A673 (cell line): ENCODE data around the gene CTSO. TPM values are rescaled to one million over a fixed set of nuclear protein-coding genes. Genes with fewer than 3 reads are reported as not detected.

ENCODE experiments used
- BruUV-seq: library from RNA; stranded (reverse); fragments of 400-500 nt; replicated peaks from 2 replicates; lab custom pipeline; 2021; lab: Mats Ljungman, UMichigan
- CTCF ChIA-PET: fragments of 300-600 bp; sonication (Branson Sonifier 250); formaldehyde crosslinking; loops from one replicate; lab custom pipeline; 2022; ENCODE audit warnings: antibody characterized with exemption; lab: Charles Lee
- POLR2A ChIA-PET: fragments of 300-600 bp; sonication (Branson Sonifier 250); formaldehyde crosslinking; loops from one replicate; lab custom pipeline; 2022; ENCODE audit warnings: antibody characterized with exemption; ENCODE audit not compliant: low non-redundant PET; lab: Charles Lee
- DNase-seq: peaks from one replicate; pipeline ENCODE4 v3.0.0-alpha.2; 2015; ENCODE audit warnings: low spot score
- H3K27ac ChIP-seq: fragments of 200-600 bp; sonication (generic); 2 replicates; pipeline ENCODE4 v1.5.1; 2016; ENCODE audit warnings: mixed run types, low read depth, mild to moderate bottlenecking, mixed read lengths, antibody characterized with exemption, low read length; ENCODE audit not compliant: poor library complexity, severe bottlenecking
- H3K27me3 ChIP-seq: fragments of 200-600 bp; sonication (generic); replicated peaks from 2 replicates; pipeline ENCODE4 v1.6.1; 2017; ENCODE audit warnings: mixed run types, low read depth, mild to moderate bottlenecking, mixed read lengths, antibody characterized with exemption, low read length; ENCODE audit not compliant: insufficient read depth, poor library complexity
- H3K36me3 ChIP-seq: fragments of 200-600 bp; sonication (generic); 2 replicates; pipeline ENCODE4 v1.6.1; 2016; ENCODE audit warnings: mixed run types, mild to moderate bottlenecking, mixed read lengths, antibody characterized with exemption, low read length; ENCODE audit not compliant: insufficient read depth, poor library complexity, severe bottlenecking
- H3K4me1 ChIP-seq: fragments of 200-600 bp; sonication (generic); 2 replicates; pipeline ENCODE4 v1.6.1; 2017; ENCODE audit warnings: mixed run types, mild to moderate bottlenecking, mixed read lengths, antibody characterized with exemption, low read length; ENCODE audit not compliant: insufficient read depth, poor library complexity, severe bottlenecking
- H3K4me3 ChIP-seq: fragments of 200-600 bp; sonication (generic); 2 replicates; pipeline ENCODE4 v1.5.1; 2016; ENCODE audit warnings: low read depth, mixed run types, mild to moderate bottlenecking, mixed read lengths, low read length; ENCODE audit not compliant: poor library complexity, severe bottlenecking
- H3K9me3 ChIP-seq: fragments of 200-600 bp; sonication (generic); 2 replicates; pipeline ENCODE4 v1.6.1; 2016; ENCODE audit warnings: mixed run types, low read depth, mild to moderate bottlenecking, mixed read lengths, antibody characterized with exemption, low read length; ENCODE audit not compliant: poor library complexity, severe bottlenecking
- EZH2 ChIP-seq: fragments of 200-600 bp; sonication (generic); IDR thresholded peaks from 2 replicates; pipeline ENCODE4 v1.6.1; 2017; ENCODE audit warnings: borderline replicate concordance, low read depth, mild to moderate bottlenecking, mixed read lengths, antibody characterized with exemption, low read length; ENCODE audit not compliant: poor library complexity, severe bottlenecking
- intact Hi-C: fragments of 100-400 bp; cut with micrococcal nuclease; formaldehyde crosslinking; loops from one replicate; pipeline ENCODE4 v1.10.0; 2022; ENCODE audit not compliant: unreplicated experiment
- total RNA-seq: library from RNA; stranded (reverse); gene quantifications from 2 replicates; pipeline ENCODE4 v1.2.3, GENCODE V29; 2021
- TF ChIP-seq, protein P1 (sequence below): fragments of 300-800, 200-600 bp; sonication (generic); conservative IDR thresholded peaks from 2 replicates; pipeline ENCODE4 v1.5.1; 2017; ENCODE audit warnings: low read depth, mild to moderate bottlenecking, antibody characterized with exemption, low read length, moderate library complexity, mixed read lengths

Gene CTSO
- total RNA-seq, 1 experiment from 2014 or later, result 1.4 TPM

GRCh38 chr4:155948541-155948940, 5.1 kb downstream of the CTSO start:
- no TSS peak for BruUV-seq
- H3K9me3 ChIP-seq, result no peaks in the 10 kb centered on the region
- ChIA-PET CTCF (no interaction called here), POLR2A (no interaction called here)
- H3K4me3 ChIP-seq, result no peak overlapping the region
- TF ChIP-seq, protein P1, sequence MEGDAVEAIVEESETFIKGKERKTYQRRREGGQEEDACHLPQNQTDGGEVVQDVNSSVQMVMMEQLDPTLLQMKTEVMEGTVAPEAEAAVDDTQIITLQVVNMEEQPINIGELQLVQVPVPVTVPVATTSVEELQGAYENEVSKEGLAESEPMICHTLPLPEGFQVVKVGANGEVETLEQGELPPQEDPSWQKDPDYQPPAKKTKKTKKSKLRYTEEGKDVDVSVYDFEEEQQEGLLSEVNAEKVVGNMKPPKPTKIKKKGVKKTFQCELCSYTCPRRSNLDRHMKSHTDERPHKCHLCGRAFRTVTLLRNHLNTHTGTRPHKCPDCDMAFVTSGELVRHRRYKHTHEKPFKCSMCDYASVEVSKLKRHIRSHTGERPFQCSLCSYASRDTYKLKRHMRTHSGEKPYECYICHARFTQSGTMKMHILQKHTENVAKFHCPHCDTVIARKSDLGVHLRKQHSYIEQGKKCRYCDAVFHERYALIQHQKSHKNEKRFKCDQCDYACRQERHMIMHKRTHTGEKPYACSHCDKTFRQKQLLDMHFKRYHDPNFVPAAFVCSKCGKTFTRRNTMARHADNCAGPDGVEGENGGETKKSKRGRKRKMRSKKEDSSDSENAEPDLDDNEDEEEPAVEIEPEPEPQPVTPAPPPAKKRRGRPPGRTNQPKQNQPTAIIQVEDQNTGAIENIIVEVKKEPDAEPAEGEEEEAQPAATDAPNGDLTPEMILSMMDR, result no peak
- TF ChIP-seq EZH2, result no peak
- intact Hi-C loops, result no loop called here
- DNase-seq, result no peak
- H3K4me1 ChIP-seq, result no peaks in the 10 kb centered on the region
- no peak overlapping the region for H3K27ac ChIP-seq
- H3K36me3 ChIP-seq, result no peaks in the 10 kb centered on the region
- no peaks in the 10 kb centered on the region for H3K27me3 ChIP-seq

GRCh38 chr4:155946486-155946885, 7.2 kb downstream of the CTSO start:
- no TSS peak for BruUV-seq
- Histone ChIP-seq H3K27ac (no peak overlapping the region), H3K4me1 (no peaks in the 10 kb centered on the region), H3K36me3 (no peaks in the 10 kb centered on the region), H3K27me3 (no peaks in the 10 kb centered on the region), H3K4me3 (no peak overlapping the region), H3K9me3 (no peaks in the 10 kb centered on the region)
- ChIA-PET POLR2A (no interaction called here), CTCF (no interaction called here)
- TF ChIP-seq, protein P1, result no peak
- TF ChIP-seq EZH2, result no peak
- DNase-seq, result peak; percentile 64
- intact Hi-C loops, result no loop called here

DNA sequence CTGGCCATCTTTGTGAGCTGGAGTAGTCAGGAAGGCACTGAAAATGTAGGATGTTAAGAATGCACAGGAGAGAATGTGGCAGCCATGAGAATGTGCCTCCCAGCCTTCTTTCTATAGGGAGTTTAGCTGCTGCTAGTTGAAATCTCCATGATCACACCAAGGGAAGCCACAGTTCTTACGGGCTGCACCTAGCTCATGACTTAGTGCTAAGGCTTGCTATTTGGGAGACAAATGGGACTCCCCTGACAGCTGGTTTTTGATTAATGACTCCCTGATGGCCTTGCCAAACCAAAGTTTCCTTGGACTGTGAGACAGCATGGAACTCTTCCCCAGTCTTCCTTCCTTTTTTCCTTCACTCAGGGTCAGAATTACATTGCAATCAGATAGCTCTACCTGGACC, 9.2 kb downstream of the CTSO start:
- no peak for TF ChIP-seq EZH2
- TF ChIP-seq, protein P1, result no peak
- Histone ChIP-seq H3K36me3 (no peaks in the 10 kb centered on the region), H3K4me1 (no peaks in the 10 kb centered on the region), H3K27ac (no peak overlapping the region), H3K9me3 (no peaks in the 10 kb centered on the region), H3K27me3 (no peaks in the 10 kb centered on the region), H3K4me3 (no peak overlapping the region)
- no peak for DNase-seq
- BruUV-seq, result no TSS peak
- ChIA-PET CTCF (no interaction called here), POLR2A (interaction anchor here (0.7 kb wide), 1 partner anchor 489 kb away, joined by 9 read pairs; no protein-coding TSS in a partner anchor)
- intact Hi-C loops, result no loop called here
